Activated B cell treated with CpG ODN at 0.5 μM for 24 hours (primary cell): ENCODE results near the gene NDUFB10. TPM values are rescaled to one million over a fixed set of nuclear protein-coding genes. Genes with fewer than 3 reads are reported as not detected.
A peak's percentile ranks its signal among the peaks of the same experiment; 100 is the strongest.

ENCODE experiments used
- ATAC-seq: fragments of 200-7000 bp; cut with Tn5 transposase; one replicate; pipeline ENCODE4 v1.10.0; 2021; ENCODE audit warnings: low read depth, mild to moderate bottlenecking, moderate library complexity
- CTCF ChIA-PET: fragments of 350-600 bp; sonication (Branson Sonifier 250); formaldehyde crosslinking; loops from one replicate; lab custom pipeline; 2021; ENCODE audit warnings: antibody characterized with exemption; lab: Charles Lee
- POLR2A ChIA-PET: fragments of 350-600 bp; sonication (Branson Sonifier 250); formaldehyde crosslinking; loops from one replicate; lab custom pipeline; 2021; ENCODE audit warnings: antibody characterized with exemption; lab: Charles Lee
- DNase-seq: peaks from one replicate; pipeline ENCODE4 v3.0.0; 2022
- H3K27ac Mint-ChIP-seq: one replicate; pipeline ENCODE4 v1.8.0; 2020; ENCODE audit warnings: mixed read lengths
- H3K27me3 Mint-ChIP-seq: one replicate; pipeline ENCODE4 v1.8.0; 2021; ENCODE audit warnings: mixed read lengths
- H3K36me3 Mint-ChIP-seq: one replicate; pipeline ENCODE4 v1.8.0; 2021; ENCODE audit warnings: low read depth, mixed read lengths
- H3K4me1 Mint-ChIP-seq: one replicate; pipeline ENCODE4 v1.8.0; 2021; ENCODE audit warnings: mixed read lengths
- H3K4me3 Mint-ChIP-seq: one replicate; pipeline ENCODE4 v1.8.0; 2020; ENCODE audit warnings: mild to moderate bottlenecking, mixed read lengths
- H3K9me3 Mint-ChIP-seq: one replicate; pipeline ENCODE4 v1.8.0; 2020; ENCODE audit warnings: mixed read lengths
- intact Hi-C: fragments of 100-400 bp; cut with micrococcal nuclease; formaldehyde crosslinking; loops from one replicate; pipeline ENCODE4 v1.15.1; 2024
- total RNA-seq: library from RNA; stranded (reverse); gene quantifications from 2 replicates; pipeline ENCODE4 v1.2.3, GENCODE V29; 2022
- TF ChIP-seq, protein P1 (sequence below): fragments of 200-600 bp; IDR thresholded peaks from one replicate; pipeline ENCODE4 v1.8.0; 2022; ENCODE audit warnings: antibody characterized with exemption, mild to moderate bottlenecking

The NDUFB10 gene
- total RNA-seq, 1 donor from 2014 or later = 77.4 TPM

DNA sequence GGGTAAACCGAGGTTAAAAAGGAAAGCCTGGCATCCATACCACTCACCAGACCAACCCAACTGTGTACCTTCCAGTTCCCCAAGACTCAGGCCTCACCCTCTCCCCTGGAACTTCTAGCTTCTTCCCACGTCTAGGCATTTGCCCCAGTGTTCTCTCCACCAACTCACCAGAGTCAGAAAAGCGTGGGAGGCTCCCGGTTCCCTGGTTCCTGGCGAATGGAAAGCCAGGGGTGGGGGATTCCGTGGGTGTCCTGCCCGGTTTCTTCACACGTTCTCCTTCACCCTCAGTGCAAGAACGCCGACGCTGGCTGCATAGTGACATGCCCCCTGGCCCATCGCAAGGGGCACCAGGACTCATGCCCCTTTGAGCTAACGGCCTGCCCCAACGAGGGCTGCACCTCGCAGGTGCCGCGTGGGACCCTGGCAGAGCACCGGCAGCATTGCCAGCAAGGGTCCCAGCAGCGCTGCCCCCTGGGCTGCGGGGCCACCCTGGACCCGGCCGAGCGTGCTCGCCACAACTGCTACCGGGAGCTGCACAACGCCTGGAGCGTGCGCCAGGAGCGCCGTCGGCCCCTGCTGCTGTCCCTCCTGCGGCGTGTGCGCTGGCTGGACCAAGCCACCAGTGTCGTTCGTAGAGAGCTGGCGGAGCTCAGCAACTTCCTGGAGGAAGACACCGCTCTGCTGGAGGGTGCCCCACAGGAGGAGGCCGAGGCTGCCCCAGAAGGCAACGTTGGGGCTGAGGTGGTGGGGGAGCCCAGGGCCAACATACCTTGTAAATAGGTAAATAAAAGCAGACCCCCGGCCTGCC, 9.0 kb downstream of the NDUFB10 start:
- TF ChIP-seq, protein P1, sequence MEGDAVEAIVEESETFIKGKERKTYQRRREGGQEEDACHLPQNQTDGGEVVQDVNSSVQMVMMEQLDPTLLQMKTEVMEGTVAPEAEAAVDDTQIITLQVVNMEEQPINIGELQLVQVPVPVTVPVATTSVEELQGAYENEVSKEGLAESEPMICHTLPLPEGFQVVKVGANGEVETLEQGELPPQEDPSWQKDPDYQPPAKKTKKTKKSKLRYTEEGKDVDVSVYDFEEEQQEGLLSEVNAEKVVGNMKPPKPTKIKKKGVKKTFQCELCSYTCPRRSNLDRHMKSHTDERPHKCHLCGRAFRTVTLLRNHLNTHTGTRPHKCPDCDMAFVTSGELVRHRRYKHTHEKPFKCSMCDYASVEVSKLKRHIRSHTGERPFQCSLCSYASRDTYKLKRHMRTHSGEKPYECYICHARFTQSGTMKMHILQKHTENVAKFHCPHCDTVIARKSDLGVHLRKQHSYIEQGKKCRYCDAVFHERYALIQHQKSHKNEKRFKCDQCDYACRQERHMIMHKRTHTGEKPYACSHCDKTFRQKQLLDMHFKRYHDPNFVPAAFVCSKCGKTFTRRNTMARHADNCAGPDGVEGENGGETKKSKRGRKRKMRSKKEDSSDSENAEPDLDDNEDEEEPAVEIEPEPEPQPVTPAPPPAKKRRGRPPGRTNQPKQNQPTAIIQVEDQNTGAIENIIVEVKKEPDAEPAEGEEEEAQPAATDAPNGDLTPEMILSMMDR = no peak
- CTCF ChIA-PET = no interaction called here
- Mint-ChIP-seq H3K4me1 (peaks cover 37% of the 10 kb centered on the region), H3K27me3 (no peaks in the 10 kb centered on the region), H3K36me3 (peaks cover 19% of the 10 kb centered on the region), H3K4me3 (no peak overlapping the region), H3K9me3 (no peaks in the 10 kb centered on the region), H3K27ac (no peak overlapping the region)
- DNase-seq = no peak
- POLR2A ChIA-PET = interaction anchor here (0.9 to 1.6 kb wide), 3 partner anchors 8 to 23 kb away, joined by 3 to 5 read pairs (median 3); partner anchors contain the start of gene SYNGR3
- intact Hi-C loops = loop anchor here (10.0 kb wide), 1 partner anchor 1186 kb away; no protein-coding TSS in a partner anchor
- ATAC-seq = no peak

DNA sequence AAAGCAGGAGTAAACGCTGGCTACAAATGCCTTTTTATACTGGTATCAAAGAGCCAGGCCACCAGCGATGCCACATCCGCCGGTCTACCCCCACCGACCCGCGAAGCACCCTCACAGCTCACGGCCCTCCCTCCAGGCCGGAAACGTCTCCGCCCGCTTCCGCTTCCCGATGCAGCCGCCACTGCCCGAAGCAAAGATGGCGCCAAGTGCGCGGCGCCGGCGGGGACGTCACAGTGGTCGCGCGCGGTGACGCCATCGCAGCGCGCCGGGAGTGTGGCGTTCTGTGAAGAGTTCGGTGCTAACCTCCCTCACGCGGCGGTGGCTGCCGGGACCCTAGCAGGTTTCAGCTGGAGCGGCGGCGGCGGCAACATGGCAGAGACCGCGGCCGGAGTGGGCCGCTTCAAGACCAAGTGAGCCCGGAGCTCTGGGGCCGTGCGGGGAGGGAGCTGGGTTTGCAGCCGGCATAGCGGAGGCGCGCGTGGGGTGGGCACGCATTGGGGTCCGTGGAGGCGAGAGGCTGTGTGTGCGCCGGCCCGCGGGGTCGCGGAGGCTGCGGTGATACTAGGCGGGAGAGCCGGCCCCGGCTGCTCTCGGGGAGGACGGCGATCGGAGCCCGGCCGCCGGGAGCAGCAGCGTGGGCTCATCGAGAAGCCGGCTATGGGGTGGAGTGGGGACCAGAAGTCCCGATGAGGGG, 12.6 kb downstream of the NDUFB10 start, which contains the start of gene TBL3:
Gene TBL3 (plus strand): TSS at position 258 of the 694 bp plus-strand sequence. CDS start 112 bp downstream, at position 370.
- Mint-ChIP-seq H3K36me3 (peaks cover 31% of the 10 kb centered on the region), H3K4me3 (peak within 1 kb of the TSS; percentile 93), H3K9me3 (no peaks in the 10 kb centered on the region), H3K27me3 (no peaks in the 10 kb centered on the region), H3K4me1 (peaks cover 23% of the 10 kb centered on the region), H3K27ac (peak within 1 kb of the TSS; percentile 97)
- CTCF ChIA-PET = interaction anchor here (1.1 kb wide), 1 partner anchor 10 kb away, joined by 3 read pairs; no protein-coding TSS in a partner anchor
- DNase-seq = peak; percentile 99
- ATAC-seq = peak; percentile 97
- POLR2A ChIA-PET = interaction anchor here (0.6 to 2.8 kb wide), 17 partner anchors 9 to 1161 kb away, joined by 3 to 58 read pairs (median 5); partner anchors contain the start of genes ECI1, GFER, MSRB1 and NDUFB10
- TF ChIP-seq, protein P1 = no peak
- intact Hi-C loops = loop anchor here (1.0 to 5.0 kb wide), 4 partner anchors 8 to 190 kb away; partner anchors contain the start of genes GFER, NUBP2, RPS2 and SPSB3

DNA sequence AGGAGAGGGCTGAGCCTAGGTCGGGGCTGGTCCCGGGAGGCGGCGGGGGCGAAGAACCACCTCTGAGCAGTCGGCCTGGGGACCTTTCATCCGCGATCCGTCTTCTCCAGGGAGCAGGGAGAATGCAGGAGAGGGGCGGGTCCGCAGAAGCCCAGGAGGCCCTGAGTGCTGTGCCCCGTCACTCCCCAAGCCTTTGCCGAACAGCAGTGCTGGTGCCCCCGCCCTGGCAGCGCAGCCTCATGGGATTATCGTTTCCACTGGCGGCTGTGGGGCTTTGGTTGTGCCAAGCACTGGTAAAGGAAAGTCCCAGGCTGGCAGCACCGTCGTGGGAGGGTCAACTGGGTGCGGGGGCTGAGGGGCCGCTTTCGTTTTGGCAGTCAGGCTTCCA, 13.1 kb downstream of the NDUFB10 start:
- DNase-seq (no peak), ATAC-seq (no peak)
- CTCF ChIA-PET = no interaction called here
- Mint-ChIP-seq H3K4me1 (peaks cover 23% of the 10 kb centered on the region), H3K4me3 (peak overlapping the region; percentile 93), H3K9me3 (no peaks in the 10 kb centered on the region), H3K36me3 (peaks cover 34% of the 10 kb centered on the region), H3K27me3 (no peaks in the 10 kb centered on the region), H3K27ac (peak overlapping the region; percentile 97)
- TF ChIP-seq, protein P1 = no peak
- POLR2A ChIA-PET = interaction anchor here (1.2 to 2.8 kb wide), 12 partner anchors 9 to 701 kb away, joined by 3 to 58 read pairs (median 10); partner anchors contain the start of genes GFER, MSRB1, NDUFB10 and NOXO1
- intact Hi-C loops = loop anchor here (1.0 to 5.0 kb wide), 2 partner anchors 8 to 190 kb away; partner anchors contain the start of genes NUBP2, RPS2 and SPSB3

DNA sequence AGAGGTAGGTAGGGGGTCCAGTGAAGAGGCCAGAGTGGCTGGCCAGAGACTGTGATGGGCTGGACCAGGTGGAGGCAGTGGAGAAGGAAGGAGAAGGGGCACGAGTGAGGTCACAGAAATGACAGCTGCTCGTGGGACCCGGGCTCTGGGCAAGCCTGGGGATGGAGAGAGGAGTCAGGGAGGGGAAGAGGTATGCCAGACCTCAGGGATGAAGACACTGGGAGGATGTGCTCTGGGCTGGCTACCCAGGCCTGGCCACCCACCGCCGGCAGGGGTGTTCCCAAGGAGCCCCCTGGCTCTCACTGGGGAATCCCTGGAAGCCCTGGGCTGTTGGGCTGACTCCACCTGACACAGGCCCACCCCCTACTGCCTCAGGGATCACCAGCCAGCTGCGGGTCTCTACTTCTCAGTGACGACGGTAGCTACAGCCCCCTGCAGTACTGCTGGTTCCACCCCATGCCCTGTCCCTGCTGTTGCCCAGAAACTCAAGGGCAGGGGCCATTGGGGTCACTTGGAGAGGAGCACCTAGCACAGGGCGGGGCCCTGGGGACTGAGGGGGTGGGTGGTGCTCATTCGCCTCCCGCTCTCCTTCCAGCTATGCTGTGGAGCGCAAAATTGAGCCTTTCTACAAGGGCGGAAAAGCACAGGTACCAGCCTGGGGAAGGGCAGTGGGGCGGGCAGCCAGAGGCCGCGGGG, 14.3 kb downstream of the NDUFB10 start:
- H3K27ac Mint-ChIP-seq = no peak overlapping the region

More for the DNA sequence above, 14.3 kb downstream of the NDUFB10 start:
- TF ChIP-seq, protein P1 = no peak
- H3K9me3 Mint-ChIP-seq = no peaks in the 10 kb centered on the region
- DNase-seq (no peak), ATAC-seq (no peak)
- intact Hi-C loops = loop anchor here (5.0 kb wide), 1 partner anchor 191 kb away; the partner anchor contains the start of genes NUBP2 and SPSB3
- no peaks in the 10 kb centered on the region for H3K27me3 Mint-ChIP-seq
- H3K36me3 Mint-ChIP-seq = peaks cover 40% of the 10 kb centered on the region
- POLR2A ChIA-PET = interaction anchor here (1.4 to 1.8 kb wide), 3 partner anchors 9 to 17 kb away, joined by 3 to 9 read pairs (median 5); partner anchors contain the start of genes GFER and RPS2
- H3K4me1 Mint-ChIP-seq = peaks cover 23% of the 10 kb centered on the region
- H3K4me3 Mint-ChIP-seq = no peak overlapping the region
- CTCF ChIA-PET = no interaction called here
